H1 (cell line): ENCODE measurements around the gene HSD17B3. TPM values are rescaled to one million over a fixed set of nuclear protein-coding genes. Genes with fewer than 3 reads are reported as not detected.

Experiments used
- BCL11A ChIP-seq, 2 experiments: IDR thresholded peaks; one replicate each; pipeline ENCODE4 v1.6.1; 2011; ENCODE audit warnings: low read depth in 2 of 2, low read length in 2 of 2, mild to moderate bottlenecking in 2 of 2
- EGR1 ChIP-seq: IDR thresholded peaks from 2 replicates; pipeline ENCODE4 v1.6.1; 2011; ENCODE audit warnings: low read depth, low read length, borderline replicate concordance
- HDAC2 ChIP-seq, 2 experiments: fragments of 300-600 bp in 1 of 2; sonication (generic) in 1 of 2; IDR thresholded peaks; 2 replicates each; pipeline ENCODE4 v1.6.1; 2011 to 2012; ENCODE audit warnings: low read depth in 2 of 2, low read length in 2 of 2, mild to moderate bottlenecking in 2 of 2, moderate library complexity in 2 of 2, borderline replicate concordance in 1 of 2, inconsistent platforms in 1 of 2
- HDAC6 ChIP-seq: IDR thresholded peaks from one replicate; pipeline ENCODE4 v1.7.1; 2012; ENCODE audit warnings: low read depth, mild to moderate bottlenecking, inconsistent platforms, low read length, moderate library complexity
- KDM1A ChIP-seq: fragments of 200-600, 300-600 bp; sonication (generic); IDR thresholded peaks from 2 replicates; pipeline ENCODE4 v1.7.1; 2016; ENCODE audit warnings: mild to moderate bottlenecking, low read length, borderline replicate concordance
- KDM4A ChIP-seq: IDR thresholded peaks from one replicate; pipeline ENCODE4 v1.7.1; 2012; ENCODE audit warnings: low read depth, mild to moderate bottlenecking, moderate library complexity, low read length, inconsistent platforms; ENCODE audit not compliant: severe bottlenecking
- NANOG ChIP-seq: IDR thresholded peaks from 2 replicates; pipeline ENCODE4 v1.6.1; 2011; ENCODE audit warnings: low read length, low read depth, mild to moderate bottlenecking, inconsistent platforms; ENCODE audit not compliant: insufficient read depth, poor library complexity, severe bottlenecking
- POLR2AphosphoS5 ChIP-seq: IDR thresholded peaks from 2 replicates; pipeline ENCODE4 v1.6.1; 2011; ENCODE audit warnings: low read depth, low read length
- RBBP5 ChIP-seq: IDR thresholded peaks from 2 replicates; pipeline ENCODE4 v1.7.1; 2012; ENCODE audit warnings: low read depth, mild to moderate bottlenecking, inconsistent platforms, low read length, moderate library complexity, borderline replicate concordance
- SAP30 ChIP-seq: fragments of 300-600 bp; sonication (generic); IDR thresholded peaks from 2 replicates; pipeline ENCODE4 v1.7.1; 2012; ENCODE audit warnings: low read length, moderate library complexity, mild to moderate bottlenecking, inconsistent platforms; ENCODE audit not compliant: insufficient read depth, insufficient replicate concordance
- polyA plus RNA-seq, 7 experiments: library from polyadenylated mRNA; depleted of rRNA in 3 of 7; stranded (reverse) in 5 of 7; unstranded in 2 of 7; fragments of >200 nt in 5 of 7; fragments of 200-250 nt in 2 of 7; gene quantifications; 1 replicate in 5 of 7; 2 replicates in 1 of 7; 4 replicates in 1 of 7; pipeline versions ENCODE4 v1.2.1 to v1.2.3, GENCODE V29; 2011 to 2013; ENCODE audit warnings: missing spikeins in 2 of 7, mixed read lengths in 2 of 7
- total RNA-seq: library from RNA; stranded (reverse); fragmentation: NEBNext Ultra II Directional; extraction: Animal tissue kit (Norgen Biotek cat#: 25700); gene quantifications from 2 replicates; pipeline ENCODE4 v1.2.1, GENCODE V29; 2021
- TF ChIP-seq, protein P1 (sequence below): IDR thresholded peaks from 2 replicates; pipeline ENCODE4 v1.6.1; 2012; ENCODE audit warnings: inconsistent platforms
- TF ChIP-seq, protein P2 (sequence below): IDR thresholded peaks from 2 replicates; pipeline ENCODE4 v1.6.1; 2011; ENCODE audit warnings: low read length, improper control_type of control experiment

The HSD17B3 gene
- total and polyA plus RNA-seq, 2 of the 8 experiments (the other 6 are each of a cell fraction or from before 2014, with no cell fraction given) = not detected

DNA sequence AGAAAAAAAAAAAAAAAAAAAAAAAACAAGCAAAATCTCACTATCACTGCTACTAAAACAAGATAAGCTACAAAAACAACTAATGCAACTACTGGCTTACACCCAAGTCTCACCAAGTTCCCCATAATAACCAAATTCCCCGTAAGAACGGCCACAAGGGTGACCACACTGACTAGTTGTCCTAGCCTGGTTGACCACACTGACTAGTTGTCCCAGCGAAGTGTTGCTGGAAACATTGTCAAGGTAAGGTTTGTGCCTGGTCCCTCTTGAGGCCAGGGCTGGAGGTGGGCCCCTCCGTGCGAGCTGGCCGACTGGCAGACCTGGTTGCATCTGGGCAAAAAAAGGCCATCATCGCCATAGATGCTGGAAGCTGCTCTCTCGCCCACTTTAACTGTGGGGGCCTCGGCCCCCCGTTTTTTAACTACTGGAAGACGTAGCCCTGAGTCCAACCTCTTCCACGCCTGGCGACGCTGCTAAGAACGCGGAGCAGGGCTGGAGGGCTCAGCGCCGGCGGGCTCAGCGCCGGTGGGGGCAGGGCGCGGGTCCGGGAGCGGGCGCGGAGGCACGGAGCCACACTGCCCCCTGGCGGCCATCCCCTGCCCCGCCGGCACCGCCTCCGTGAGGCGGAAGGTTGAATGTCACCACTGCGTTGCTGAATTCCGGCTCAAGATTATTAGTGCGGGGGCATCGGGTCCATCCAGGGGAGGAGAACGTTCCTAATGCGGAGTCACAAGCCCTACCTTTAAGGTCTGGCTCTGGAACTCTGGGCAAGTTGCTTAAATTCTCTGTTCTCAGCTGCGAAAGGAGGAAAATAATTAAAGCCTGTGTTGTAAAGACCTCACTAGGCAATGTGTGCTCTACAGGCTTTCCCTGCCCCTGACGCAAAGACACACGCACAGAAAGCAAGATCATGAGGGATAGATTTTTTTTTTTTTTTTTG lies 84.0 kb downstream of the HSD17B3 start (continued):
- TF ChIP-seq, protein P1, sequence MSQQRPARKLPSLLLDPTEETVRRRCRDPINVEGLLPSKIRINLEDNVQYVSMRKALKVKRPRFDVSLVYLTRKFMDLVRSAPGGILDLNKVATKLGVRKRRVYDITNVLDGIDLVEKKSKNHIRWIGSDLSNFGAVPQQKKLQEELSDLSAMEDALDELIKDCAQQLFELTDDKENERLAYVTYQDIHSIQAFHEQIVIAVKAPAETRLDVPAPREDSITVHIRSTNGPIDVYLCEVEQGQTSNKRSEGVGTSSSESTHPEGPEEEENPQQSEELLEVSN = peak; percentile 66
- TF ChIP-seq KDM4A (peak; percentile 69), SAP30 (no peak), EGR1 (peak; percentile 39; the same call in 1 of the 2 replicates), POLR2AphosphoS5 (no peak), RBBP5 (peak; percentile 45; the same call in 1 of the 2 replicates), BCL11A (IDR thresholded peaks at IDR 0.05; ENCODE audit: low read depth in 2 of 2, low read length in 2 of 2) (no peak), HDAC6 (no peak), NANOG (peak; percentile 48), HDAC2 (IDR thresholded peaks at IDR 0.05; ENCODE audit: borderline replicate concordance in 1 of 2, low read depth in 2 of 2, low read length in 2 of 2) (no peak), KDM1A (peak; percentile 61; the same call in 1 of the 2 replicates)
- TF ChIP-seq, protein P2, sequence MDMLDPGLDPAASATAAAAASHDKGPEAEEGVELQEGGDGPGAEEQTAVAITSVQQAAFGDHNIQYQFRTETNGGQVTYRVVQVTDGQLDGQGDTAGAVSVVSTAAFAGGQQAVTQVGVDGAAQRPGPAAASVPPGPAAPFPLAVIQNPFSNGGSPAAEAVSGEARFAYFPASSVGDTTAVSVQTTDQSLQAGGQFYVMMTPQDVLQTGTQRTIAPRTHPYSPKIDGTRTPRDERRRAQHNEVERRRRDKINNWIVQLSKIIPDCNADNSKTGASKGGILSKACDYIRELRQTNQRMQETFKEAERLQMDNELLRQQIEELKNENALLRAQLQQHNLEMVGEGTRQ = no peak
